K562 (cell line): Measurements from ENCODE around the gene PODN. TPM values are rescaled to one million over a fixed set of nuclear protein-coding genes. Genes with fewer than 3 reads are reported as not detected.

Experiments used
- ATAC-seq: fragments of 200-7000 bp; cut with Tn5 transposase; 3 replicates; pipeline ENCODE4 v1.9.1; 2020; ENCODE audit warnings: moderate library complexity
- BruUV-seq: library from RNA; stranded (reverse); fragments of 400-500 nt; replicated peaks from 2 replicates; lab custom pipeline; 2021; lab: Mats Ljungman, UMichigan
- CTCF ChIA-PET: fragments of 300-600 bp; formaldehyde crosslinking; extraction: SDS; loops from one replicate; lab custom pipeline; 2021; ENCODE audit warnings: low intra/inter-chr PET ratio; lab: Yijun Ruan, JAX
- POLR2A ChIA-PET: fragments of 300-600, 350-650 bp; sonication (Branson Sonifier 250); formaldehyde crosslinking; extraction: SDS; loops from one replicate; lab custom pipeline; 2021; ENCODE audit warnings: antibody characterized with exemption, inconsistent platforms; lab: Yijun Ruan, JAX
- DNase-seq, 4 experiments: peaks; one replicate each; pipeline versions ENCODE4 v3.0.0 to v3.0.0-alpha.2; 2011 to 2018; ENCODE audit warnings: low spot score in 3 of 4, mixed read lengths in 3 of 4; ENCODE audit errors: extremely low read depth in 1 of 4
- FAIRE-seq: peaks from 2 replicates; lab custom pipeline; 2011; peaks lifted over from hg19 to GRCh38; lab: Jason Lieb, UNC
- H2AFZ ChIP-seq: 2 replicates; pipeline ENCODE4 v1.6.0; 2011; ENCODE audit warnings: low read depth, low read length, control low read depth, inconsistent platforms
- H3K27ac ChIP-seq: fragments of 200-600 bp; 3 replicates; pipeline ENCODE4 v1.8.0; 2011; ENCODE audit warnings: low read depth, mild to moderate bottlenecking, control low read depth, inconsistent platforms, low read length, moderate library complexity, mixed read lengths; ENCODE audit errors: extremely low read depth
- H3K27me3 ChIP-seq, 2 experiments: fragments of 300-600 bp in 1 of 2; 2 replicates in 1 of 2; 3 replicates in 1 of 2; pipeline versions ENCODE4 v1.6.0 to v1.8.0; 2011; ENCODE audit warnings: inconsistent platforms in 2 of 2, low read length in 2 of 2, mild to moderate bottlenecking in 1 of 2, mixed read lengths in 1 of 2, moderate library complexity in 1 of 2; ENCODE audit not compliant: control insufficient read depth in 2 of 2, insufficient read depth in 2 of 2
- H3K36me3 ChIP-seq: fragments of 300-600 bp; 3 replicates; pipeline ENCODE4 v1.8.0; 2011; ENCODE audit warnings: mild to moderate bottlenecking, low read length, inconsistent platforms; ENCODE audit not compliant: control insufficient read depth, insufficient read depth
- H3K4me1 ChIP-seq, 2 experiments: fragments of 200-600 bp in 1 of 2; replicated peaks in 1 of 2; 2 replicates in 1 of 2; 3 replicates in 1 of 2; pipeline versions ENCODE4 v1.5.1 to v1.8.0; 2011; ENCODE audit warnings: inconsistent platforms in 2 of 2, low read length in 2 of 2, mild to moderate bottlenecking in 1 of 2, mixed read lengths in 1 of 2, moderate library complexity in 1 of 2; ENCODE audit not compliant: control insufficient read depth in 2 of 2, insufficient read depth in 2 of 2
- H3K4me2 ChIP-seq: 2 replicates; pipeline ENCODE4 v1.6.1; 2011; ENCODE audit warnings: low read length, control low read depth, inconsistent platforms, mixed read lengths; ENCODE audit not compliant: insufficient read depth
- H3K4me3 ChIP-seq: fragments of 200-600 bp; sonication (generic), shearing (Covaris generic); 2 replicates; pipeline ENCODE4 v1.5.1; 2016; ENCODE audit warnings: control low read depth, inconsistent platforms
- H3K79me2 ChIP-seq: fragments of 200-600 bp; 3 replicates; pipeline ENCODE4 v1.8.0; 2011; ENCODE audit warnings: low read length, inconsistent platforms; ENCODE audit not compliant: control insufficient read depth, insufficient read depth
- H3K9ac ChIP-seq, 2 experiments: 2 replicates each; pipeline versions ENCODE4 v1.6.0 to v1.6.1; 2011; ENCODE audit warnings: low read depth in 2 of 2, low read length in 2 of 2, control low read depth in 1 of 2, inconsistent platforms in 1 of 2, mild to moderate bottlenecking in 1 of 2, mixed read lengths in 1 of 2; ENCODE audit not compliant: insufficient read depth in 1 of 2
- H3K9me1 ChIP-seq: one replicate; pipeline ENCODE4 v1.6.0; 2011; ENCODE audit warnings: inconsistent platforms, mild to moderate bottlenecking, low read length, moderate library complexity; ENCODE audit not compliant: control insufficient read depth, insufficient read depth
- H3K9me3 ChIP-seq: replicated peaks from 2 replicates; pipeline ENCODE4 v1.5.1; 2011; ENCODE audit warnings: low read depth, low read length, inconsistent platforms; ENCODE audit not compliant: control insufficient read depth, insufficient read depth
- H4K20me1 ChIP-seq: replicated peaks from 2 replicates; pipeline ENCODE4 v1.6.1; 2011; ENCODE audit warnings: low read length, inconsistent platforms, mixed read lengths; ENCODE audit not compliant: control insufficient read depth, insufficient read depth
- KDM2B ChIP-seq: fragments of 250-450 bp; sonication (Bioruptor Pico); IDR thresholded peaks from 2 replicates; pipeline ENCODE4 v1.8.0; 2021; ENCODE audit warnings: mild to moderate bottlenecking, moderate library complexity
- NFIC ChIP-seq: fragments of 450-650 bp; IDR thresholded peaks from 2 replicates; pipeline ENCODE4 v1.6.1; 2017; ENCODE audit warnings: mild to moderate bottlenecking, inconsistent platforms
- NFRKB ChIP-seq: fragments of 450-650 bp; IDR thresholded peaks from 2 replicates; pipeline ENCODE4 v1.6.1; 2016; ENCODE audit warnings: low read depth
- RHOXF2B ChIP-seq: fragments of 250-450 bp; sonication (Bioruptor Pico); conservative IDR thresholded peaks from 2 replicates; pipeline ENCODE4 v1.5.1; 2021
- SRSF1 ChIP-seq: fragments of 200-400 bp; formaldehyde crosslinking; IDR thresholded peaks from 2 replicates; pipeline ENCODE4 v1.6.1; 2017; ENCODE audit warnings: mild to moderate bottlenecking, low read depth, low read length, moderate library complexity
- ZNF197 ChIP-seq: fragments of 200-800 bp; sonication (Bioruptor generic); IDR thresholded peaks from 2 replicates; pipeline ENCODE4 v1.6.1; 2016; ENCODE audit warnings: low read depth, missing genetic modification characterization, missing compliant biosample characterization
- ZNF507 ChIP-seq: conservative IDR thresholded peaks from 2 replicates; pipeline ENCODE4 v1.6.1; 2017; ENCODE audit warnings: missing genetic modification characterization, missing compliant biosample characterization
- ZNF785 ChIP-seq: fragments of 250-450 bp; sonication (Bioruptor Pico); IDR thresholded peaks from 2 replicates; pipeline ENCODE4 v1.4.0; 2020; ENCODE audit warnings: mild to moderate bottlenecking
- WGBS: fragments of 100-300 bp; shearing (Covaris generic); methylation state at CpG from one replicate; pipeline ENCODE4 v1.1.6; 2016; ENCODE audit warnings: low coverage, mixed read lengths; ENCODE audit not compliant: insufficient coverage; ENCODE audit errors: missing lambda C conversion rate; 5-methylcytosine and 5-hydroxymethylcytosine counted together
- in situ Hi-C: fragments of 300-500 bp; cut with MboI; formaldehyde crosslinking; loops from 4 replicates; pipeline ENCODE4 v1.15.0; 2018; ENCODE audit warnings: inconsistent platforms, mixed read lengths
- intact Hi-C: fragments of 100-400 bp; cut with micrococcal nuclease; formaldehyde crosslinking; loops from 2 replicates; pipeline ENCODE4 v1.14.2; 2022
- polyA plus RNA-seq, 8 experiments: library from polyadenylated mRNA; depleted of rRNA in 4 of 8; stranded (reverse) in 5 of 8; unstranded in 3 of 8; fragments of >200 nt; fragmentation: Nextera tagmentation in 2 of 8; fragmentation: Illumina TruSeq in 1 of 8; extraction: Ambion mirVana in 2 of 8; extraction: Trizol in 1 of 8; gene quantifications; 2 replicates each; pipeline versions ENCODE4 v1.2.1 to v1.2.3, GENCODE V29; 2011 to 2014; ENCODE audit warnings: inconsistent platforms in 1 of 8, missing spikeins in 1 of 8
- total RNA-seq, 7 experiments: library from RNA; depleted of rRNA in 6 of 7; stranded (reverse); fragments of >200 nt in 6 of 7; fragmentation: Illumina TruSeq in 2 of 7; extraction: Trizol in 2 of 7; gene quantifications; 2 replicates each; pipeline versions ENCODE4 v1.2.1 to v1.2.3, GENCODE V29; 2011 to 2021; ENCODE audit warnings: low replicate concordance in 1 of 7
- TF ChIP-seq, protein P1 (sequence below): fragments of 450-650 bp; formaldehyde crosslinking; IDR thresholded peaks from 2 replicates; pipeline ENCODE4 v1.4.0; 2020; ENCODE audit warnings: mild to moderate bottlenecking

PODN gene
- total and polyA plus RNA-seq, 9 of the 15 experiments (the other 6 are each of a cell fraction or from before 2014, with no cell fraction given), result not detected

DNA sequence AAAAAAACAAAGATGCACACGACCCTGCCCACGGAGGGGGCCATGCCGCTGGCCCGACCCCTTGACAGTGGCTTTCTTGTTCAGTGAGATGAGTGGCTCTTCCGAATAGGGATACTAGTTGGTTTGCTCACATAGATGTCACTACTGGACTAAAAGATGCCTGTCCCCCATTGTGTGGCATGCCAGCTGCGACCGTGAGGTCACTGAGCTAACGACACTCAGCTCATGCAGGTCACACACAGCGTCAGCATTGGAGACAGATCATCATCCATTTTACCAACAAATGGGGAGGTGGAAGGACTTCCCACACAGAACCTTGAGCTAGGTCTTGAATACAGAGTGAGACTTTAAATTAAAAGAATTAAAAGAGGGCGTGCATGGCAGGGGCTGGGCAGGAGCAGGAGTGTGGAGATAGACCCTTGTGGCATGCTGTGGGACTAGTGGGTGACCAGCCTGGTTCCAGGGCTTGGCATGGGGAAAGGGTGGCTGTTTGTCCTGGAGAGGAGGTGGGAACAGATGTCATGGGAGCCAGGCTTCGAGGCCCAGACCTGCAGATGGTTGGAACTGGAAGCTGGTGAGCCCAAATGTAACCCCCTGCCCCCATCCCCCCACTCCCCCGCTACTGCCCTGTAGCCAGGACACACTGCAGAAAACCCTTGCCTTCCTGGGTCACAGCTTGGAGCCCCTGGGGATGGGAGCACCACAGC lies 68.0 kb downstream of the PODN start:
- peaks cover 0 to under 1% of the 10 kb centered on the region in 2 experiments; a peak in 4 of 5 replicates for H3K4me1 ChIP-seq
- H3K27me3 ChIP-seq, result peaks cover 22 to 47% of the 10 kb centered on the region in 2 experiments; a peak in 4 of 5 replicates
- no TSS peak for BruUV-seq
- no peaks in the 10 kb centered on the region for H4K20me1 ChIP-seq
- H3K9me1 ChIP-seq, result no peaks in the 10 kb centered on the region
- H3K36me3 ChIP-seq, result no peaks in the 10 kb centered on the region
- TF ChIP-seq SRSF1 (no peak), RHOXF2B (CRISPR knock-in tag) (no peak), ZNF197 (CRISPR knock-in tag) (no peak), NFIC (no peak), NFRKB (no peak), KDM2B (CRISPR knock-in tag) (no peak), ZNF785 (CRISPR knock-in tag) (no peak), ZNF507 (tag) (no peak)
- TF ChIP-seq, protein P1, sequence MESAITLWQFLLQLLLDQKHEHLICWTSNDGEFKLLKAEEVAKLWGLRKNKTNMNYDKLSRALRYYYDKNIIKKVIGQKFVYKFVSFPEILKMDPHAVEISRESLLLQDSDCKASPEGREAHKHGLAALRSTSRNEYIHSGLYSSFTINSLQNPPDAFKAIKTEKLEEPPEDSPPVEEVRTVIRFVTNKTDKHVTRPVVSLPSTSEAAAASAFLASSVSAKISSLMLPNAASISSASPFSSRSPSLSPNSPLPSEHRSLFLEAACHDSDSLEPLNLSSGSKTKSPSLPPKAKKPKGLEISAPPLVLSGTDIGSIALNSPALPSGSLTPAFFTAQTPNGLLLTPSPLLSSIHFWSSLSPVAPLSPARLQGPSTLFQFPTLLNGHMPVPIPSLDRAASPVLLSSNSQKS (CRISPR knock-in tag), result no peak
- TF ChIP-seq, all 486 proteins: peak for 0
- ChIA-PET POLR2A (interaction anchor here (0.6 to 1.7 kb wide), 3 partner anchors 8 to 118 kb away, joined by 3 to 5 read pairs (median 3); no protein-coding TSS in a partner anchor), CTCF (interaction anchor here (0.7 kb wide), 1 partner anchor 818 kb away, joined by 4 read pairs; no protein-coding TSS in a partner anchor)
- Histone ChIP-seq H3K9ac (no peak overlapping the region), H3K4me2 (no peak overlapping the region), H3K27ac (no peak overlapping the region), H3K4me3 (no peak overlapping the region), H3K9me3 (no peaks in the 10 kb centered on the region), H2AFZ (no peak overlapping the region), H3K79me2 (no peaks in the 10 kb centered on the region)
- no peak for FAIRE-seq
- in situ Hi-C loops, result no loop called here
- DNase-seq, result no peak
- 6% methylated on average over 12 of the region's 12 CpGs for WGBS
- no peak for ATAC-seq
- intact Hi-C loops, result no loop called here
